Cardiac muscle cell (in vitro differentiated cells and primary cell): ENCODE results near the gene HADHB. TPM values are rescaled to one million over a fixed set of nuclear protein-coding genes. Genes with fewer than 3 reads are reported as not detected.
"Not testable (repeated sequence)": the region's sequence is repeated elsewhere in the genome, so short reads cannot be mapped to it uniquely, and the experiment has no call there.

Experiments used
- DNase-seq, 2 donors: peaks; one replicate each; pipeline versions ENCODE4 v3.0.0 to v3.0.0-alpha.2; 2010 to 2017; ENCODE audit warnings: low read depth in 1 of 2, low spot score in 1 of 2
- H3K27ac ChIP-seq: fragments of 200-600 bp; sonication (generic); 2 replicates; pipeline ENCODE4 v1.5.1; 2016
- H3K27me3 ChIP-seq: fragments of 200-600 bp; sonication (generic); 2 replicates; pipeline ENCODE4 v1.6.0; 2016; ENCODE audit warnings: control low read depth
- H3K36me3 ChIP-seq: fragments of 200-600 bp; sonication (generic); 2 replicates; pipeline ENCODE4 v1.5.1; 2016; ENCODE audit warnings: control low read depth
- H3K4me1 ChIP-seq: fragments of 200-600 bp; sonication (generic); 2 replicates; pipeline ENCODE4 v1.8.1; 2017; ENCODE audit warnings: low read depth, mild to moderate bottlenecking, mixed run types
- H3K4me3 ChIP-seq: fragments of 200-600 bp; sonication (generic); 2 replicates; pipeline ENCODE4 v1.5.1; 2016; ENCODE audit warnings: mild to moderate bottlenecking
- H3K9me3 ChIP-seq: fragments of 200-600 bp; sonication (generic); 2 replicates; pipeline ENCODE4 v1.5.1; 2017; ENCODE audit warnings: low read depth, mild to moderate bottlenecking, control low read depth
- polyA plus RNA-seq: library from polyadenylated mRNA; unstranded; fragments of >200 nt; fragmentation: Nextera tagmentation; extraction: Ambion mirVana; gene quantifications from 2 replicates; pipeline ENCODE4 v1.2.1, GENCODE V29; 2016
- total RNA-seq: library from RNA; depleted of rRNA; stranded (reverse); fragments of >200 nt; gene quantifications from 2 replicates; pipeline ENCODE4 v1.2.3, GENCODE V29; 2016
- TF ChIP-seq, protein P1 (sequence below): IDR thresholded peaks from 2 replicates; pipeline ENCODE4 v1.5.1; 2012; ENCODE audit warnings: low read depth, mild to moderate bottlenecking, low read length

HADHB gene
- total and polyA plus RNA-seq, 2 experiments from 2014 or later = 108 to 229 TPM

DNA sequence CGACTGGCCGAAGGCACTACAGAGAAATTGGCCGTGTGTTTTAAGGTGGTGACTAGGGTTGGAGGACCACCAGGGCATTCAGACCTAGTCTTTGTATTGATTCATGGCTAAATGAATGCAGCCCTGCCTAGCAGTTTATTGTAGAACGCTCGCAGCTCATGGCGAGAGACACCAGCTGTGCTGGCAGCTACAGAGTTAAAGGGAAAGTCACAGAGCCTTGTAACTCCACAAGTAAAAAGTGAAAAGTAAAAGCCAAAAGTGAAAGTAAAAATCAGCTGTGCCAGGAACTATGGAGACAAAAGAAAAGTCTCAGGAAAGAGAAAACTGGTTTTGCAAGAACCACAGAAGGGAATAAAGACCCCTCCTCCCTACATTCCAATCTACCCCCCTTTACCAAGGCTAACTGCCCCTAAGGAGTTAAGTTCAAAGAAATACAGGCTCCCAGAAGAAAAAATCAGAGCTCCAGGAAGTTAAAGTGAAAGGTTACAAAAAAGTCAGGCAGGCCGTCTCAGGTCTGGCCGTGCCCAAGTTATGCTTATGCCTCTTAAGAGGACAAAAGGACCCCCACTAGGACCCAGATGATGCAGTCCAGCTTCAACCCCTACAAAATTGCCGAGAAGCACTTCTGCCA is 54.8 kb downstream of the HADHB start:
- Histone ChIP-seq H3K27me3 (peaks cover 44% of the 10 kb centered on the region), H3K27ac (no peak overlapping the region), H3K9me3 (no peaks in the 10 kb centered on the region), H3K4me3 (peak overlapping the region; percentile 18), H3K4me1 (peaks cover 11% of the 10 kb centered on the region), H3K36me3 (no peaks in the 10 kb centered on the region)
- TF ChIP-seq, protein P1, sequence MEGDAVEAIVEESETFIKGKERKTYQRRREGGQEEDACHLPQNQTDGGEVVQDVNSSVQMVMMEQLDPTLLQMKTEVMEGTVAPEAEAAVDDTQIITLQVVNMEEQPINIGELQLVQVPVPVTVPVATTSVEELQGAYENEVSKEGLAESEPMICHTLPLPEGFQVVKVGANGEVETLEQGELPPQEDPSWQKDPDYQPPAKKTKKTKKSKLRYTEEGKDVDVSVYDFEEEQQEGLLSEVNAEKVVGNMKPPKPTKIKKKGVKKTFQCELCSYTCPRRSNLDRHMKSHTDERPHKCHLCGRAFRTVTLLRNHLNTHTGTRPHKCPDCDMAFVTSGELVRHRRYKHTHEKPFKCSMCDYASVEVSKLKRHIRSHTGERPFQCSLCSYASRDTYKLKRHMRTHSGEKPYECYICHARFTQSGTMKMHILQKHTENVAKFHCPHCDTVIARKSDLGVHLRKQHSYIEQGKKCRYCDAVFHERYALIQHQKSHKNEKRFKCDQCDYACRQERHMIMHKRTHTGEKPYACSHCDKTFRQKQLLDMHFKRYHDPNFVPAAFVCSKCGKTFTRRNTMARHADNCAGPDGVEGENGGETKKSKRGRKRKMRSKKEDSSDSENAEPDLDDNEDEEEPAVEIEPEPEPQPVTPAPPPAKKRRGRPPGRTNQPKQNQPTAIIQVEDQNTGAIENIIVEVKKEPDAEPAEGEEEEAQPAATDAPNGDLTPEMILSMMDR = no peak
- peak; percentile 40 to 77 for DNase-seq

DNA sequence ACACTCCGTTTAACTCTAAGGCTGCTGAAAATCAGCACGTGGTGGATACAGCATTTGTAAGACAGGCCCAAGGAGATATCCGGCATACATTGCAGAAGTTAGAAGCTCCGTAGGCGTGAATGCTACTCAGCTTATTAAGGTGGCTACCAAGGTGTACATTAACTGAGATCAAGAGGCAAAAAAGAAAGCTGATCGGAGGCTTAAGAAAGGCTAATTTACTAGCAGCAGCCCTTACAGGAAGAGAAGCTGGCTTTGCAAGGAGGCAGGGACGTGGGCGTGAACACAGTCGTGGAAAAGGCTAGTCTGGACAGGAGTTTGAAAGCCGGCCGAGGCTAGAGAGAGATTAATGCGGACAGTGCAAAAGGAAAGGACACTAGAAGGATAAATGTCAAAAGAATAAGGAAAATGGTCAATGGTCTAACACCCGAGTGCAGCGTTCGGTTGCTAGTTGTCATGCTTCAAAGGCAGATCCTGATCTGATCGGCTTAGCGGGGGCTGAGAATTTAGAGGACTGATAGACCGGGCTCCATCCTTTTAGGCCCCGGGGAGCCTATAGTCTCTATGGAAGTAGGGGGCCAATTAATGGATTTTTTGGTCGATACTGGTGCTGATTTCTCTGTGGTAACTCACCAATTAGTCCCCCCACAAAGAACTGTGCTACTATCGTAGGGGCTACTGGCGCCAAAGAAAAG is 55.6 kb downstream of the HADHB start:
- TF ChIP-seq, protein P1 = no peak
- peak overlapping the region; percentile 18 for H3K4me3 ChIP-seq
- no peak overlapping the region for H3K27ac ChIP-seq
- peak in 1 of 2 donors; percentile 67 for DNase-seq
- H3K36me3 ChIP-seq = no peaks in the 10 kb centered on the region
- peaks cover 11% of the 10 kb centered on the region for H3K4me1 ChIP-seq
- H3K9me3 ChIP-seq = no peaks in the 10 kb centered on the region
- peaks cover 44% of the 10 kb centered on the region for H3K27me3 ChIP-seq

DNA sequence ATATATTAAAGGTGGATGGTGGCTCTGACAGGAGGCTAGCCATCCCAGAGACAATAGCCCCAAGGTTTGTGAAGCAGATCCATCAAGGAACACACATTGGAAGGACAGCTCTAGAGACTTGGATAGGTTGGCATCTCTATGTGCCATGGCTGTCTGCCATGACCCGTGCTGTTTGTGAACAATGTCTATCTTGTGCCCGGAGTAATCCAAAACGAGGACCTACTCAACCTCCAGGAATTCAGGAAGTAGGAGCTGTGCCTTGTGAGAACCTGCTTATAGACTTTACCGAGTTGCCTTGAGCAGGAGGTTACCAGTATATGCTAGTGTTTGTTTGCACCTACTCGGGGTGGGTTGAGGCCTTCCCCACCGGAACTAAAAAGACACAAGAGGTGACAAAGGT is 58.1 kb downstream of the HADHB start:
- H3K27ac ChIP-seq = no peak overlapping the region
- DNase-seq = no peak
- TF ChIP-seq, protein P1 = no peak
- peaks cover 11% of the 10 kb centered on the region for H3K4me1 ChIP-seq
- H3K9me3 ChIP-seq = no peaks in the 10 kb centered on the region
- no peak overlapping the region for H3K4me3 ChIP-seq
- H3K27me3 ChIP-seq = peaks cover 27% of the 10 kb centered on the region
- no peaks in the 10 kb centered on the region for H3K36me3 ChIP-seq

DNA sequence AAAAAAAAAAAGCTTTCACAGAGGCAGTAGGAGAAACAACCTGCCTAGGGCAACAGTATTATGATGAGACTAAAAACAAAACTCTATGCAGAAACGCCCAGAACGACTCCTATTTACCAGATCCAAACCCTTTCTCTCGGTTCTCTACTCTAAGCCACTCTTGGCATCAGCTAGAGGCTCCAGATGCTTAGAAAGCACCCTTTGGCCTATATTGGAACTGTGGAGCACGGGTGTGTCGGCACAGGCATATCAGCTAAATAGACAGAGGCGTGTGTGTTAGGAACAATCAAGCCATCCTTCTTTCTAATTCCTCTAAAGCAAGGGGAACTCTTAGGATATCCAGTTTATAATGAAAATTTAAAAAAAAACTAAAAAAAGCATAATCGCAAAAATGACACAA is 60.4 kb downstream of the HADHB start:
- peaks cover 10% of the 10 kb centered on the region for H3K27me3 ChIP-seq
- not testable (repeated sequence) for H3K4me1 ChIP-seq, H3K36me3 ChIP-seq, DNase-seq, H3K9me3 ChIP-seq, H3K27ac ChIP-seq, H3K4me3 ChIP-seq

DNA sequence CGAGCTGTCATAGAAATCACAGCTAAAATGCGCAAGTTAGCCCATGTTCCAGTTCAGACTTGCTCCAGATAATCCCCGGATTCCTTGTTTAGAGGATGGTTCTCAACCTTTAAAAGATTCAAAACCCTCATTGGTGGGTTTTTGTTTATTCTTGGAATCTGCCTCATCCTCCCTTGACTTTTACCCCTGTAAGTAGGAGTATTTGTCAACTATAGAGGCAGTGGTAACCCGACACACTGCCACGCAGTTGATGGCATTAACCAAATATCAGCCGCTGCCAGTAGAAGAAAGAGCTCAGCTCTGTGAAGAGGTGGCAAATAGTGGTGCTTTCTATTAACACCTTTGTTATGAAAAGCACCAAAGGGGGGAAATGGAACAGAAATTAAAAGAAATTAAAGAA is 60.8 kb downstream of the HADHB start:
- no peak for DNase-seq
- no peaks in the 10 kb centered on the region for H3K9me3 ChIP-seq
- H3K27ac ChIP-seq = no peak overlapping the region
- TF ChIP-seq, protein P1 = no peak
- no peak overlapping the region for H3K4me3 ChIP-seq
- no peaks in the 10 kb centered on the region for H3K36me3 ChIP-seq
- H3K4me1 ChIP-seq = no peaks in the 10 kb centered on the region
- H3K27me3 ChIP-seq = peaks cover 10% of the 10 kb centered on the region

DNA sequence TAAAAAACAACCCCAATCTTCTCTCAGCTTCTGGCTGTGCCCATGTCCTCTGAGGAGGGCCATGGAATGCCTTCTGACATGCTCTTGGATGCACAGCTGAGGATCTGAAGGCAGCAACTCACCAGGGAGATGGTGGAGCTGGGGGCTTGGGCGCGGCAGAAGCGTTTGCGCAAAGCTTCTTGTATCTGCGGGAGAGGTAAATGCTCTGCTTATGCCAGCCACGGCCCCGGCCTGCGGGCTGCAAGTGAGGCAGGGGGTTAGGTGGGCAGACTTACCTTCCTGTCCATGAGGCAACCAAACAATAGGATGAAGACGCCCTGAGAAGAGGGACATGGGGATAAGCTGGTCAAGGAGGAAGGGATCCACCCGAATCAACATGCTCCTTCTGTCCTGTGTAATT is 65.2 kb downstream of the HADHB start:
- Histone ChIP-seq H3K36me3 (no peaks in the 10 kb centered on the region), H3K4me1 (no peaks in the 10 kb centered on the region), H3K4me3 (no peak overlapping the region), H3K27me3 (no peaks in the 10 kb centered on the region), H3K27ac (no peak overlapping the region), H3K9me3 (no peaks in the 10 kb centered on the region)
- no peak for DNase-seq
- TF ChIP-seq, protein P1 = no peak
